Measurements from ENCODE around the gene PDE1C.

Gene PDE1C

GRCh38 chr7:31744294-31744874 is 325.8 kb downstream of the PDE1C start:
- H3K27ac ChIP-seq = no peak overlapping the region
- TF ChIP-seq CTCF (conservative IDR thresholded peaks at IDR 0.05) = peak; percentile 86
- no peak for TF ChIP-seq ZFX (IDR thresholded peaks at IDR 0.05)

GRCh38 chr7:31741852-31742251 is 328.4 kb downstream of the PDE1C start:
- TF ChIP-seq ZFX (IDR thresholded peaks at IDR 0.05) (no peak), CTCF (conservative IDR thresholded peaks at IDR 0.05) (no peak)
- no peak overlapping the region for H3K27ac ChIP-seq

DNA sequence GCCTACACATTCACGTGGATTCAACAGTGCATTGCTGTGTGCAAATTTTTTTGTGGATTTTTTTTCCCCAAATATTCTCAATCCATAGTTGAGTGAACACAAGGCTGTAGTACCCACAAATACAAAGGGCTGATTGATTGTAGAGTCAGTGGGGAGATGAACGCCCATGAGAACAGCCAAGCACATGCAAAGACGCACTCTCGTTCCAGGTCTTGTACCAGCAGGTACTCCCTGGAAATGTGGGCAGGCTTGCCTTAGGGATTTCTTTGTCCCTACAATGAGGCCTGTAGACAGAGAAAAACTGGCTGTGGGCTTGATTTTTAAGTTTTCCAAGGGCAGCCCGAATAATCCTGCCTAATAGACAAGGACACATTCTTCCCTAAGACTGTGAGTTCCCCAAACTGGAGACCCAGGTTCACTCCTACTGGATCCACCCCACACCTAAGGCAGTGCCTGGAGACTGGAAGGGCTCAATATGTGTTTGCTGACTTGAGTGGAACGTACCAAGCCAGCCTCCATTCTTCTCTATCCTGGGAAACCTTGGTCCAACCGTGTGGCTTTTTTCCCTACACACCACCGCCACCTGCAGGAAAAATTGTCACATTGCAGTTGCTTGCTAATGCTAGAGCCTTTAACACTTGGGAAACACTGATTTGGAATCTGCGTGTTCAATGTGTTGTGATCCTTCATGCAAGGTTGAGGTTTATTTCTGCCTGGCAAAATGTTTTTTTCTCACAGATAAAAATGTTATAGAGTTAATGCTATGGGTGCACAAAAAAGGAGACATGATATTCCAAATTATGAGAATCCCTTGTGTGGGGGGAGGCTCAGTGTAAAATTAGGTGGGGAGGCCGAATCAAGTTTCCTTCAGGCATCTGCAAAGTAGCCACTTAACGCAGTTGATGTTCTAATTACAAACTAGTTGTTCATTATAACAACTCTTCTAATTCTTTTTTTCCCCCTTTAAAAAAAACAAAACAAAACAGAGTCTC is 333.9 kb downstream of the PDE1C start:
- H3K27ac ChIP-seq = no peak overlapping the region
- peak; percentile 85 for TF ChIP-seq CTCF (conservative IDR thresholded peaks at IDR 0.05)
- no peak; the same call in 1 of the 2 replicates for TF ChIP-seq ZFX (IDR thresholded peaks at IDR 0.05)

DNA sequence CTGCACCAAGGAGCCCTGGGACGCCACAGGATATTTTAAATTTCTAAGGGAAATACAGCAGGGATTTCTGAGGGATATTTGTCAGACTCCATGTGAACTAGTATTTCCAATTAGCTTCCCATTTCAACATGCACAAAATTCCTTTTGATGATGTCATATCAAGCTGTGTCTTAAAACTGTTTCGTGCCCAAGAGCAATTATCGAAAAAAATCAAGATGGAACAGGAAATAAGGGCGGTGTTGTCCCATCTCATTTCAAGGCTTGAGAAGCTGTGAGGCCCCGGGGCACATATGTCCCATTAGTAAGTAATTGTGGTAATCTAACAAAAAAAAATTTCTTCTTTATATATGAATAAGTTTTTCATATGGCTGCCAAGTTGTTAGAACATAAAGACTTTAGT is 335.8 kb downstream of the PDE1C start:
- TF ChIP-seq ZFX (IDR thresholded peaks at IDR 0.05) (no peak), CTCF (conservative IDR thresholded peaks at IDR 0.05) (no peak)

DNA sequence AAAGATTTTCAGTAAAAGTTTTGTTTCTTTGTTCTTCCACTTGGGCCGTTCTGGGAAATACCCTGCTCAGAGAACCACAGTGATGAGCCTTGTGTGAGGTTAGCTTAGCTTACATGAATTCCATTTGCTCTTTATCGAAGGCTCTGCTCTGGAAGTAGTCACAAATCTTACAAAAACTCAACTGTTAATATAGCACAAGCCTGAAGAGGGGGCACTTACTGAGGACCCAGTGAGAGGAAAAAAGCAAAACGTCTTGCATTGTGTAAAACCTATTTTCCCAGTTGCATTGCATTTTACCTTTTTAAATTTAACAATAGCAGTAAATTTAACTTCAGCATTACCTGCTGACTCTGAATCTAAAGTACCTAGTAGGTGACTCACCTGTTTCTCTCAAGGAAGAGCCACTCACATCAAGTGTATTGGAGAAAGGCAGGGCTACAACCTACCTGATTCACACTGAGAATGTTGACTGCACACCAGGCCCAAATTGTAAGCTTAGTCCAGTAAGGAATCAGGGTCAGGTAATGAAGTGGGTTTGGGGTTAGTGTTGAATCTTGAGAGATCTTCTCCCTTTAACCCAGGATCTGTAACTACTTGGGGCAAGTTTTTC is 340.9 kb downstream of the PDE1C start:
- TF ChIP-seq CTCF (conservative IDR thresholded peaks at IDR 0.05) (peak; percentile 12; the same call in 1 of the 2 replicates), ZFX (IDR thresholded peaks at IDR 0.05) (no peak)
- H3K27ac ChIP-seq = no peak overlapping the region

More for the DNA sequence above, 335.8 kb downstream of the PDE1C start:
- H3K27ac ChIP-seq = no peak overlapping the region

- no peak for TF ChIP-seq CTCF (conservative IDR thresholded peaks at IDR 0.05)
- no peak for TF ChIP-seq ZFX (IDR thresholded peaks at IDR 0.05)
- no peak overlapping the region for H3K27ac ChIP-seq
Observed at GRCh38 chr7:31724696-31725095, 345.5 kb downstream of the PDE1C start.

- TF ChIP-seq CTCF (conservative IDR thresholded peaks at IDR 0.05) (no peak), ZFX (IDR thresholded peaks at IDR 0.05) (no peak)
- no peak overlapping the region for H3K27ac ChIP-seq
Observed at GRCh38 chr7:31720366-31720765, 349.8 kb downstream of the PDE1C start.
